Daoy (cell line): ENCODE measurements around the gene FAM131A. TPM values are rescaled to one million over a fixed set of nuclear protein-coding genes. Genes with fewer than 3 reads are reported as not detected.

Experiments used
- DNase-seq: peaks from one replicate; pipeline ENCODE4 v3.0.0-alpha.2; 2015; ENCODE audit warnings: low read depth
- total RNA-seq: library from RNA; depleted of rRNA; stranded (reverse); fragments of >200 nt; shearing (Covaris generic); gene quantifications from 2 replicates; pipeline ENCODE4 v1.2.3, GENCODE V29; 2014; rRNA removed

FAM131A gene
- total RNA-seq, 1 experiment from 2014 or later = 23.7 TPM

- no peak for DNase-seq
Measured at GRCh38 chr3:184395320-184395660, 57.9 kb downstream of the FAM131A start.

Other genes with a start within 250 kb of the FAM131A start
- gene HTR3E, start 240.5 kb upstream of the FAM131A start, total RNA-seq = not detected in 2 replicates
- gene EIF2B5, start 202.2 kb upstream of the FAM131A start, total RNA-seq = 53.5 and 57.9 TPM in 2 replicates
- 28.1 and 28.3 TPM in 2 replicates for gene DVL3, start 182.2 kb upstream of the FAM131A start, total RNA-seq
- gene AP2M1, start 162.7 kb upstream of the FAM131A start, total RNA-seq = 397 and 510 TPM in 2 replicates
- 26.9 and 28.1 TPM in 2 replicates for gene ABCF3, start 151.4 kb upstream of the FAM131A start, total RNA-seq
- not detected in 2 replicates for gene VWA5B2, start 108.0 kb upstream of the FAM131A start, total RNA-seq
- gene ALG3, start 88.6 kb upstream of the FAM131A start, total RNA-seq = 50.8 and 60.0 TPM in 2 replicates
- gene EEF1AKMT4, start 87.9 kb upstream of the FAM131A start, total RNA-seq = 15.7 and 21.5 TPM in 2 replicates
- gene CAMK2N2, start 76.0 kb upstream of the FAM131A start, total RNA-seq = 0.11 and 0.95 TPM in 2 replicates
- gene ECE2, start 61.6 kb upstream of the FAM131A start, total RNA-seq = not detected in 2 replicates
- gene PSMD2, start 38.4 kb upstream of the FAM131A start, total RNA-seq = 984 and 1,516 TPM in 2 replicates
- 320 and 355 TPM in 2 replicates for gene EIF4G1, start 23.0 kb upstream of the FAM131A start, total RNA-seq
- gene CLCN2, start 24.0 kb downstream of the FAM131A start, total RNA-seq = 3.5 and 4.7 TPM in 2 replicates
- 265 and 371 TPM in 2 replicates for gene POLR2H, start 24.1 kb downstream of the FAM131A start, total RNA-seq
- gene THPO, start 40.6 kb downstream of the FAM131A start, total RNA-seq = not detected in 2 replicates
- 0.11 and 1.6 TPM in 2 replicates for gene CHRD, start 42.5 kb downstream of the FAM131A start, total RNA-seq
- gene EPHB3, start 224.2 kb downstream of the FAM131A start, total RNA-seq = 1.4 and 1.8 TPM in 2 replicates